HG03066 (cell line): ENCODE measurements around the gene ABLIM1.

Source experiments
- ATAC-seq: cut with Tn5 transposase; IDR thresholded peaks from one replicate; pipeline ENCODE4 v1.9.1; 2021; ENCODE audit warnings: low read depth; ENCODE audit not compliant: unreplicated experiment

ABLIM1 gene

DNA sequence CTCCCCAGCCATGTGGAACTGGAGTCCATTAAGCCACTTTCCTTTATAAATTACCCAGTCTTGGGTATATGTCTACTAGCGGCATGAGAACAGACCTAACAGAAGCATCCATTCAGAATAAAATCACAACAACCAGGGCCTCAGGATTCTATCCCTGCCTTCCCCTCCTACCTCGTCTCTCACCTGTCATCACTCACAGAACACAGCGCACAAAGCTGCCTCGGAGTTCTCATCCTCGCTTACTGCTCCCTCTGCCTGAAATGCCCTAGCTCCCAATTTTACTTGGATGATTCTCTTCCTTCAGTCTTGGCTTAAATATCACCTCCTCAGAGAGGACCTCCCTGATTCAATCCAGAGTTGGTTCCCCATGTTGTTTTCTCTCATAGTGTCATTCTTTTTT lies 183.1 kb downstream of the ABLIM1 start:
- ATAC-seq: no peak

DNA sequence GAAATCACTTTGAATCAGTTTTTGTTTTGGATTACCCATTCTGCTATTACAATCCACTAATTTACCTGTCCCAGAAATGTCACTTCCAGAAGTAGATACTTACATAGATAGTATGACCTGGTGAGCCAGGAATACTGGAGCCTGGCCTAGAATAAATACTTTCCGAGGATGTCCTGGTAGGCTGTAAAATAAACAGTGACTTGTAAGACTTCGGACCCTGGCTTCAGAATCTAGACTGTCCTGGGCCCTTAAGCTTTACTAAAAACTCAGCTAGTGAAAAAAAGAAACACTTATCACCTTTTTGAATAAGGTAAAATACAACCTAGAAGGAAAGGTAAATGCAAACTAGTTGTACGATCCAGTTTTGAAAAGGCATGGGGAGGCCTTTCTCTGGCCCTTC lies 184.3 kb downstream of the ABLIM1 start:
- ATAC-seq: no peak

DNA sequence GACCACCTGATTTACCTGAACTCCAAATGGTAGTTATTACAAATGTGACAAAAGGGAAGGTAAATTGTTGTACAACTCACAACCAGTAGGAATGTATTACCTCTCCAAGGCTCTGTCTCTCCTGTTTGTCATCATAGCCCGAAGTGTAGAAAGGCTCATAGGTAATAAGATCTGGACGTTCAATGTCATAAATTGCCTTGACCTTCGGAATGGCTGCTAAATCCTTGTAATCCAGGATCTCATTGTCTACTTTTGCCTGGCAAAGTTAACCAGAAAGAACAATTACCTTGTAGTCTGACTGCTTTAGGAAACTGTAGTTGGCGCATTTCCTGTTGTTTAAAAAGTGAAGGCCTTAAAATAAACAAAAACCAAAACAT lies 185.2 kb downstream of the ABLIM1 start:
- no peak for ATAC-seq

DNA sequence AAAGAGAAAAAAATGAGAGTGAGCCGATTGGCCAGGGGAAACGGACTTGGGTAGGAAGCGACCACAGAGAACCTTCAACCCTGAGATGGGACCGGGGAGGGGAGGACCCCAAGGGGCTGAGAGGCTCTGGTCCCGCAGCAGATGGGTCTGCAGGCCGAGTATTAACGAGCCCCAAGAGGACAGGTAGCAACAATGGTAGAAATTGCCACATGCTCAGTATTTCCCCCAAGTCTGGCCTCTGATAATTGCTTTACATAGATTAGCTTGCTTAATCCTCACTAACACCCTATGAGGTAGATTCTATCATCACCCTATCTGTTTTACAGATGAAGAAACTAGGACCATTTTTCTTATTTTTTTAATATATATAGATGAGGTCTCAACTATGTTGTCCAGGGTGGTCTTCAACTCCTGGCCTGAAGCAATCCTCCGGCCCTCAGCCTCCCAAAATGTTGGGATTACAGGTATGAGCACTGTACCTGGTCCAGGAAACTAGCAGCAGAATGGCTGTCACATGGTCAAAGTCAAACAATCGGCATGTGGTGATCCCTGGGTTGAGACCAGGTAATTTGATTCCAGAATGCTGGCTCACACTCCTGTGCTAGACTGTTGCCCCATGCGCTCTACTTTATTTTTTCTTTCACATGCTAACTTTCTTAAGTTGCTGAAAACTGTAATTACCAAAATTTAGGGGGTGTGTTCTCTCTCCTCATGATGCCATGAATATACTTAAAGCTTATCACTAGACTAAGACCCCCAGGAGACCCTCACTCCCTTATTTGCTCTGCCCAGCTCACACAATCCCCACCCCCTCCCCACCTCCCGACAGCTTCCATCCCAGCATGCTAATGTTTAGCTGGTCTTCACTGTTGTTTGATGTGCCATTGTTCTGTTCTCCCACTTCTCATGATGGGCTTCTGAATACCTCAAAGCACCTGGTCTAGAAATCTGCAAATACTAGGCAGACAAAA lies 185.9 kb downstream of the ABLIM1 start:
- ATAC-seq: peak; percentile 8

DNA sequence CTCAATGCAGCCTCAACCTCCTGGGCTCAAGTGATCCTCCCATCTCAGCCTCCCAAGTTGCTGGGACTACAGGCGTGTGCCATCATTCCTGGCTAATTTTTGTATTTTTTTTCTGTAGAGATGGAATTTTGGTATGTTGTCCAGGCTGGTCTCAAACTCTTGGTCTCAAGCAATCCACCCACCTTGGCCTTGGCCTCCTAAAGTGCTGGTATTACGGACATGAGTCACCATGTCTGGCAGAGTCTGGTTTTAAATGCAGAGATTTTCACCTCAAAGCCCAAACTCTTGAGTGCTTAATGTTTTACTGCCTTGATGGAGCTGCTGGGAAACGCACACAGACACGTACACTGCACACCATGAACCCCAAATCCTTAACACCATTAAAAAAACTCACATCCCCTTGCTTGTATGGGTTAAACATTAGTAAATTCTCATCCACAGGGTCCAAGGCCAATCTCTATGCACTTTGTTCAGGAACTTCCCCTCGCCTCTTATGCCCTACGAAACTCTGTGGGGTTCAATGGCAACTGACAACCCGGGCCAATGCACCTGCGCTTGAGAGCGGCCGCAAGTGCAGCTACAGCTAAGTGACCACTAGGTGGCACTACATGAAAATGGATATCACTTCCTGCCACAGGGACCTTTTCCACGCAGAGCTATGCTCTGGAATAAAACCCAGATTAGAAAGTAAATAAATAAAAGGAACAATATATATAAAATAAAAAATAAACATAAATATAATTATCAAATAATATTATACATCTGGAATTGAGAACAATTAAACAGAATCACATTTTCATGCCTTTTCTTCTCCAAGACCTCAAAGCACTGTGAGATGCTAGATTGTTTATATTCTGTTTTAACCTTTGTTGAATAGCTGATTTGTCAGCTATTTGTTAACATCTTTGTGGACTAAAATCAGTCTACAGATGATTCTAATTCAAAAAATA lies 186.8 kb downstream of the ABLIM1 start:
- peak; percentile 92 for ATAC-seq

DNA sequence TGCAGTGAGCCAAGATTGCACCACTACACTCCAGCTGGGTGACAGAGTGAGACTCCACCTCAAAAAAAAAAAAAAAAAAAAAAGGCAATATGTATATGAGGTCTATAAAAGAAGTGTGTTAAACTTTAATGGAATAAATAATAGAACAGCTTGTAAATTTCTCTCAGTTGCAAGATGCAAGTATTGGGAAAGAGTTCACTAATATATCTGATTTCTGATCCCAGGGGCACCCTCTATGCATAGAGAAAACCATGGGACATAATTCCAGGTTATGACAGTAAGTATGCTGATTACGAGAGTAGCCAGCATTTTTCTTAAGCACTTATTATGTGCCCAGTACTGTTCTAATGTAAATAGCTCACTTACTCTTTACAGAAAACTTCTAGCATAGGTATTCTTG lies 187.7 kb downstream of the ABLIM1 start:
- ATAC-seq: no peak

DNA sequence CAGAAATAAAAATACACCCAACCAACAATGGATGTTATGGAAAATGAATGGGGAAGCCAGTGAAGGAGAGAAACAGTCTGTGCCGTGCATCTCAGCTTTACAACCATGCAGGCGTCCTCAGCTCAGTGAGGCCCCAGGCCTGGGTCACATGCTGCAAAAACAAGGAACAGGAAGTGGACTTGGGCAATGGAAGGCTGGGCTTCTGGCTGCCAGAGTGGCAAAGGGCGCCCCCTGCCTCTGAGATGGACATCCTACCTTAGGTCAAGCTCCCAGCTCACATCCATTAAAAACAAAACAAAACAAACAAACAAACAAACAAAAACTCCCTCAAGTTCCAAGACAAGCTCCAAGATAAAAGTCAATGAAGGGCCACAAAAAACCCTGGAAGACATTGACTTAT lies 199.1 kb downstream of the ABLIM1 start:
- peak; percentile 58 for ATAC-seq

DNA sequence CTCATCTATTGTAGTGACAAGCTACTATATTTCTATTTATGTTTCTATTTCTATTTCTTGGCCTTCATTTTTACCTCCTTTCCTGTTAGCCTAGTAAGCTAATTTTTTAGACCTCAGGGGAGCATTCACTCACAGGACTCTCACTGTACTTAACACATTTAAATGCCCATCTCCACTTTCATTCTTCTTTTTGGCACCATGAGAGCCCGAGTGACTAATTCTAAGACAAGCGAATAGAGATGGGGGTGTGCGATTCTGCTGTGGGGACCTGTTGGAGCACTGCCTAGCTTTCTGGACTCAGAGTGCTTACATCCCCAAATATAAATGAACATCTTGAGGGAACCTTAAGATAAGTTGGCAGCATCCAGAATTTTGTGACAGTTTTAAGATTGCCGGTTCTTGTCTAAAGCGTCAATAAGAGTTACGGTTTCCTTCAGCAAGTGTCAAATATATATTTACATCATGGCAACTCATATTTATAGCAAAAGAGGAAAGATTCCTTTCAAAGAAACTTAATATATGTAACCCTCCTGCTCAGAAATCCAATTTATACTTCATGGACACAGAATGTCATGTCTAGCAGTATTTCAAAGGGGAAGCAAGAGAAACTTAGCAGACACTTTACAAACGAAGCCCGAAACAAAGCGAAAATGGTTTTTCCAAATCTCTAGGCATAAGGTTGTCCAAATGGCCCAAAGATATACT lies 199.7 kb downstream of the ABLIM1 start:
- ATAC-seq: no peak

DNA sequence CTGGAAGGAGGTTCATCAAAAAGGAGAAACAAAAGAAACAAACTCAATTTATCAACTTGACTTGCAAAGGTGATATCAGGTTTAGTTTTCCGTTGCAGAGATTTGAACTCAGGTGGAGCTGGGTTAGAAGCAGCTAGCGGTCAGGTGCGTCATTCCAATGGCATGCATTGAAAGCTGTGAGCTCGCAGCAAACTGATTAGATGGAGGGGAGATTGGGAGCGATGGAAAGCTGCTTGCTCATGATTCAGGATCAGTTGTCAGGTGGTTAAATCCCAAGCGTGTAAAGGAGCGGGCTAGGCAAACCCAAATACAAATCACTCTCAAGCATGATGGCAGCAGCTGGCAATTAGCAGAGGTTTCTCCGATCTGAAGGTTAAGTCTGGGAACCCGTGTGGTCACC lies 204.5 kb downstream of the ABLIM1 start:
- ATAC-seq: no peak

DNA sequence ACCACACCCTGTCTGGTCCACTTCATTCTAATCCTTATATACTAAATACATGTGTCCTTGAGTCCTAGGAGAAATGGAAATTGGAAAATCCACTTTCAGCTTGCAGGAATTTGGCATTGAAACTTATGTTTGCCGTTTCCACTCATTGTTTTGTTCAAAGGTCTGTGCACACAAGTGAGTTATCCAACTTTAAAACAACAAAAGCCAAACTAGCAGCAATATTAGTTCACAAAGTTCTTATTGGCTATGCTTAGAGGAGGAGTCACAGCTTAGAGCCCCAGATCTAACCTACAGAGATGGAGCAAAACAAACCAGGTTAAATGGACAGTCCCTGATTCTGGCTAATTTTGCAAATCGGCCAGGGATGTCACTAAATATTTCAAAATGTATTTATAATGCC lies 209.2 kb downstream of the ABLIM1 start:
- ATAC-seq: no peak

DNA sequence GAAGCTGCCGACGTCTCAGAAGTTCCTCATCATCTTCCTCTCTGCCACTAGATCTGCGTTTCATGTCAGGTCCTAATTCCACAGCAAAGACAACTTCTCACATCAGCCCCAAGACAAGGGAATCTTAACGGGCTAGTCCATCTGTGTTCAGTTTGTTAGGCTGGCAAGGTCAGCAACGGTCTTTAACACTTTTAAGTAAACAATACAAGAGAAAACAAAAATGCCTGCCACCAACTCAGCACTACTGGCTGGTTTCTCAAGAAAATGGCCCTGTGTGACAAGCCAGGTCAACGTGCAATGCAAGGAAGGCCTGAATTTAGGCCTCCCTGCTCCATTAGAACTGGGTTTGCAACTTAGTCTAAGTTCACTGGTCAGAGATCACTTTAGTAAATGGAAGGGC lies 212.7 kb downstream of the ABLIM1 start:
- no peak for ATAC-seq

DNA sequence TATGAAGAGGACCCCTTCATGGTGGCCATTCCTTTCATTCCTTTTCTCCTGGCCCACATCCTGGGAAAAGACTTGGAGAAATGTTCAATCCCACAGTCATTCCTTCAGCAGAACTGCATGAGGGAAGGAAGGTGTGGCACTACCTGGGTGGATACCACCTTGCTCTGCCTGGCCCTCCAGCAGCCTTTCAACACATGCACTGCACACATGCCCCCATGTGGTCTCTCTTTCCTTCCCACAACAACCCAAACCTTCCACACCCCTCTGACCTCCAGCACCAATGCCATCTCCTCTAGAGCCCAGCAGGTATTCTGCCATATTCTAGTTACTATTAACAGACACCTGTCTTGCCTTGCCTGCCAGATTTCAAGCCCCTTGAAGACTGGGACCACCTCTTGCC lies 213.3 kb downstream of the ABLIM1 start:
- no peak for ATAC-seq

DNA sequence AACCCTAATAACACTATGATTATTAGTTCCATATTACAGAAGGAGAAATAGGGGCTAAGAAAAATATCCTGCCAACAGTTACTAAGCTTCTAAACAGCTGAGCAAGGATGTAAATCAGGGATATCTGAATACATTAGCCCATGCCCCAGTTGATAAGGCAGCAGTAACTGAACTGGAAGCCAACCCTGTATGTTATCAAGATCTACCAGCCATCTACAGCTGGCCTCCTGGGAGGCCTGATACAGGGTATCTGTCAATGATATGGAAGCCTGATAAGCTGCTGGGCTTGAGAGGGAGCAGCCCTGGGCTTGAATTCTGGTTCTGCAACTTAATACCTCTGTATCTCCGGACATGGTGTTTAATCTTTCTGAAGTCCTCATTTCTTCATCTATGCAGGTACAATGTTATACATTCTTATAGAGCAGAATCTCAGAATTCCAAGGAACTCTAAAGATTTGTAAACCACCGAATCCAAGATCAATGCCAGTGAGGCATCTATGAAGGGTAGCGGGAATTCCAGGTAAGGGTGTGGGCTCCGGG lies 215.9 kb downstream of the ABLIM1 start:
- no peak for ATAC-seq

DNA sequence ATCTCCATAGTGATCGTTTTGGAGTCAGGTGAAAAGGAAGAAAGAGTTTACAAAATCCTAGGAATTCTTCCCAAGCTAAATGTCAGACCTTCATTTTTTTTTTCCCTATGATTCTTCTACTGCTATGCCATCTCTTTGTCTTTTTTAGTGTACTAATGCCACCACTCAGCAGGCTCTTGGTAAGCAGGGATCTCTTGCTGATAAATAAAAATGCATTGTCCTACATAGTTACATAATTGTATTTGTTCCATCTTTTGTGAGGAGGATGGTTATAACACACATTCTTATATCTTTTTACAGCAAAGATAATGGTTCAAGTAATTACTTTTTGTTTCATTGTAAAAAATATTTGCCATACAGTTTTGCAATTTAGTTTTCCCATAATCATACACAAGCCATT lies 217.0 kb downstream of the ABLIM1 start:
- no peak for ATAC-seq

DNA sequence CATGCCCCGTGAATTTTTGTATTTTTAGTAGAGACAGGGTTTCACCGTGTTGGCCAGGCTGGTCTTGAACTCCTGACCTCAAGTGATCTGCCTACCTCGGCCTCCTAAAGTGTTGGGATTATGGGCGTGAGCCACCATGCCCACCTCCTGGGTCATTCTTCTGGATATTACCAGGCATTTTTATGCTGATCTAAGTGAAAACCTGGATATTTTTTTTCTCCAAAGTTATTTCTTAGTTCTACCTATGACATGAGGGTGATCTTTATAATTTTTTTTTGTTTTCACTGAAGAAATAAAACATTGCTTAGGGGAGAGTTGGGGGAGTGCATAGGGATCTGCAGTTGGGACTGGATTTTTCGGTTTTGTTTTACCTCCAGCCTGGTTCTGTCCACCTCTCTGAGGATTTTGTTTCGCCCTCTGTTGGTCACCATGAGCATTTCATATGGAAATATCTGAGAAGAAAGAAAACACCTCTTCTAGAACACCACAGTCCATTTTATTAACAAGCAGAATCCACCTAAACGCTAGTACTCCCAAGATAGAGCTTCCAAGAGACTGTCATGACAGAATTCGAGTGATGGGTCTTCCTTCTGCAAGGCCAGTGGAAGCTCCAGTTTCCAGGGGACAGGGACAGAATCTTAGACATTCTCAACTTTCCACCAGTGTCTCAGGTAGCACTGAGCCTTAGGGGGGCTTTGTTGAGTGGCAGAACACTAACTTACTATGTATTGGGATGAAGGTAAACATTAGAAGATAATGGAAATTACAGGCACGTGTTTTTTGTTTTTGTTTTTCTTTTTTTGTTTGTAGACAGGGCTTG lies 220.4 kb downstream of the ABLIM1 start:
- ATAC-seq: no peak

DNA sequence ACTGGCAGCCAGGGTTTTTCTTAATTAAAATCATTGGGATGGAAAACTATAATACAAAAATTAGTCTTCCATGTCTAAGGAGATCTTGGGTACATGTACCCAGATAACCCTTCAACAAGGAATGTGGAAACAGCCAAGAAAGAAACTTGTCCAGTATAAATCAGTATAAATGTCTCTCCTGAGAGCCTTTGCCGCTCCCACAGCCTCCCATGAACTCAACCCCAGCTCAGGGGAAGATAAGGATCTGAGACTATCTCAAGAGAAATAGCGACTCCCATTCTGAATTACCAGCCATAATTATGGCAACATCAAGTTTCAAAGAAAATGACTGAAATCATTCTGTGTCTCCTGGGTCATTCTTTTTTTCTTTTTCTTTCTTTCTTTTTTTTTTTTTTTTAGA lies 221.1 kb downstream of the ABLIM1 start:
- ATAC-seq: no peak

DNA sequence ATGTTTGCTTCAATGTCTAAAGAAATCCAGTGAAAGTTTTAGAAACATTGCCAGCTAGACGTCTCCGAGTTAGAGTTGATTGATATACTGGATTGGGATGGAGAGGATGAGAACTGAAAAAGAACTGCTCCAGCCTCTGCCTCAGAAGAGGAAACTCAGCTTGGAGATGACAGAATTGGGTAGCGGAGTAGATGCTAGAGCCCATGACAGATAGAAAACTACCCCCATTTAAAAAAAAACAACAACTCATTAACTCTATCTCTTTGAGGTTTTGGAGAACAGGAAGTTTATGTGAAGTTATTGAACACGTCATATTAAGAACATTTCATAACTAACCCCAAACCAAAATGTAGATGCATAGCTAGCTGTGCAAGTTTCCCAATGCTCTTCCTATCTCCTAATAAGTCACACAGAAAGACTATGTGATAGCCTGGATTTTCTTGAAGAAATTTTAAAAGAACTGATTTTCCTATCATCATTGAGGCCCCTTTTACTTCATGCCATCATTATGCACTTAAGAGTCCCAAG lies 225.4 kb downstream of the ABLIM1 start:
- ATAC-seq: no peak

DNA sequence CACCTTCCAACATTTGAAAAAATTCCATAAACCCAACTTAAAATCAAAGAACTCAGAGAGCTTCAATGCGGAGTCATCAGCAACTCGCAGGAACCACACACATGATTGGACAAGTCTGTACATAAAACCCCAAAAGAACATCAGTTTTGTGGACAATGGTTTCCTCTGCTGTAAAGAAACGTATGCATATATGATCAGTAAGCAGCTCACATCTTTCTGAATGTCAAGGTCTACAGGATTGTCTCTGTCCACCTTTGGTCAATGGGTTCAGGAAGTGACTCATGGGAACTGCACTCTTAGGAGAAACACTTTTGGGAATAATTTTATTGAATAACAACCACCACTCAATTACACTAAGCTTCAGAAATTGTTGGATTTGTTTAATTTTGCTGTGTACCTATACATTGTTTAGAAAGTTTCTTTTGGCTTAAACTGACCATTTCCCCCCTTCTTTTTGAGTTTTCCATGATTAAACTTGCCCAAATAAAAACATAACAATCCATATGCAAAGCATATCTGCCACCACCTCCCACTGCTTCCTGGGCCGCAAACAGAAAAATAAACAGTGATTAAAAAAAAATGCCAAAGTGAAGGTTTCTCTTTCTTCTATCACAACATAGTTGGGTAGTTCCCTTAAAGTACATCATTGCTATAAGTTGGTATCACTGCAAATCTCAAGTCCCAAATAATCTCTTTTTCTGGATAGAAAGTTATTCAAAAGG lies 226.5 kb downstream of the ABLIM1 start:
- no peak for ATAC-seq
